Measurements from ENCODE around the gene MOXD1.
"Not testable (repeated sequence)": the region's sequence is repeated elsewhere in the genome, so short reads cannot be mapped to it uniquely, and the experiment has no call there.

DNA sequence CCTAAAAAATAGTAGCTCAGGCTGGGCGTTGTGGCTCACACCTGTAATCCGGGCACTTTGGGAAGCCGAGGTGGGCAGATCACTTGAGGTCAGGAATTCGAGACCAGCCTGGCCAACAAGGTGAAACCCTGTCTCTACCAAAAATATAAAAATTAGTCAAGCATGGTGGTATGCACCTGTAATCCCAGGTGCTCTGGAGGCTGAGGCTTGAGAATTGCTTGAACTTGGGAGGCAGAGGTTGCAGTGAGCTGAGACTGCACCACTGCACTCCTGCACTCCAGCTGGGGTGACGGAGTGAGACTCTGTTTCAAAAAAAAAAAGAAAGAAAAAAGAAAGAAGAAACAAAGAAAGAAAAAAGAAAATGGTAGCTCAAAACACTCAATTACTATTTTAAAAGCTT lies 132.6 kb downstream of the MOXD1 start:
- TF ChIP-seq, protein P1, sequence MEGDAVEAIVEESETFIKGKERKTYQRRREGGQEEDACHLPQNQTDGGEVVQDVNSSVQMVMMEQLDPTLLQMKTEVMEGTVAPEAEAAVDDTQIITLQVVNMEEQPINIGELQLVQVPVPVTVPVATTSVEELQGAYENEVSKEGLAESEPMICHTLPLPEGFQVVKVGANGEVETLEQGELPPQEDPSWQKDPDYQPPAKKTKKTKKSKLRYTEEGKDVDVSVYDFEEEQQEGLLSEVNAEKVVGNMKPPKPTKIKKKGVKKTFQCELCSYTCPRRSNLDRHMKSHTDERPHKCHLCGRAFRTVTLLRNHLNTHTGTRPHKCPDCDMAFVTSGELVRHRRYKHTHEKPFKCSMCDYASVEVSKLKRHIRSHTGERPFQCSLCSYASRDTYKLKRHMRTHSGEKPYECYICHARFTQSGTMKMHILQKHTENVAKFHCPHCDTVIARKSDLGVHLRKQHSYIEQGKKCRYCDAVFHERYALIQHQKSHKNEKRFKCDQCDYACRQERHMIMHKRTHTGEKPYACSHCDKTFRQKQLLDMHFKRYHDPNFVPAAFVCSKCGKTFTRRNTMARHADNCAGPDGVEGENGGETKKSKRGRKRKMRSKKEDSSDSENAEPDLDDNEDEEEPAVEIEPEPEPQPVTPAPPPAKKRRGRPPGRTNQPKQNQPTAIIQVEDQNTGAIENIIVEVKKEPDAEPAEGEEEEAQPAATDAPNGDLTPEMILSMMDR (conservative IDR thresholded peaks at IDR 0.05), result not testable (repeated sequence)
- TF ChIP-seq EZH2 (IDR thresholded peaks at IDR 0.05; ENCODE audit: low read depth), result not testable (repeated sequence)
